Tibial artery (tissue), 4 donors: ENCODE measurements around the gene MIR17HG.

ENCODE experiments used
- DNase-seq, 2 donors: peaks; one replicate each; pipeline ENCODE4 v3.0.0-alpha.2; 2019
- H3K27ac ChIP-seq, 2 donors: fragments of 200-600 bp; sonication (generic) in 1 of 2; 1 replicate in 1 of 2; 2 replicates in 1 of 2; pipeline ENCODE4 v1.5.1; 2018 to 2019; ENCODE audit warnings: mild to moderate bottlenecking in 1 of 2
- H3K27me3 ChIP-seq, 2 donors: fragments of 200-600 bp; sonication (generic) in 1 of 2; one replicate each; pipeline versions ENCODE4 v1.5.1 to v1.6.0; 2016 to 2019
- H3K36me3 ChIP-seq, 3 donors: fragments of 200-600 bp; sonication (generic) in 2 of 3; one replicate each; pipeline ENCODE4 v1.5.1; 2016 to 2019; ENCODE audit warnings: mild to moderate bottlenecking in 2 of 3
- H3K4me1 ChIP-seq, 4 donors: fragments of 200-600 bp; sonication (generic) in 2 of 4; 1 replicate in 3 of 4; 2 replicates in 1 of 4; pipeline ENCODE4 v1.5.1; 2016 to 2019
- H3K4me3 ChIP-seq, 2 donors: fragments of 200-600 bp; sonication (generic) in 1 of 2; 1 replicate in 1 of 2; 2 replicates in 1 of 2; pipeline ENCODE4 v1.5.1; 2018 to 2019; ENCODE audit warnings: mild to moderate bottlenecking in 2 of 2
- H3K9me3 ChIP-seq, 3 donors: fragments of 200-600 bp; sonication (generic) in 1 of 3; one replicate each; pipeline ENCODE4 v1.5.1; 2016 to 2019
- CTCF ChIP-seq, 2 experiments: fragments of 200-600 bp in 1 of 2; fragments of 450-650 bp in 1 of 2; IDR thresholded peaks; one replicate each; pipeline ENCODE4 v1.5.1; 2017 to 2019; ENCODE audit warnings: antibody characterized with exemption in 2 of 2, mild to moderate bottlenecking in 1 of 2, moderate library complexity in 1 of 2
- intact Hi-C: fragments of 100-400 bp; cut with DNase I; formaldehyde crosslinking; loops from one replicate; pipeline ENCODE4 v1.15.0; 2023; ENCODE audit warnings: low total_unique reads

Gene MIR17HG

DNA sequence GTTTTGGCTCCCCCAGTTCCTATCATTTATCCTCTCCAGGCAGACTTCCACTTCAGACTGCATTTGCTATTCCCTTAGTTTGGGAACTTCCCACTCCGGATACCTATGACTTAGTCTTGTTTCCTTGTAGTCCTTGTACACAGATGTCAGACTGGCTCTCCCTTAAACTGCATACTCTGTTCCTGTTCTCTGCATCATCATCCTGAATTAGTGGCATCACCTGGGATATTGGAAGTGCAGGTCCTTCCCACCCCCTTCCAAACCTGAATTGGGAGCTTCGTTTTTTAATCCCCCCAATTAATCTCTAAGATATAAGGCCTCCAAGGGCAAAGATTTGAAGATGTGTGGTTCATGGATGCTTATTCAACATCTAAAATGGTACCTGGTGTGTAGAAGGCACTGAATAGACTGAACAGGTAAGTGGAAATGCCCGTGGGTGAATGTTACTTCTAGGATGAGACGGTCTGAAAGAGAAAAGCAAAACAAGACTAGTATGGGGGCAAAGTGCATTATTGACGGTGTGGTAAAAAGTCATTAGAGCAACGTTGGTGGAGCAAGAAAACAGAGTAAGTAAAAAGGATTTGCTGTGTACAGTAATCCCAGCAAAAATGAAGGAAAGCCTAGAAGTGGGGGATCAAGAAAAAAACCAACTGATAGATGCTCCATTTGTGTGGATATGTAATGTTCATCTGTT is 9.6 kb downstream of the MIR17HG start:
- Histone ChIP-seq H3K27me3 (no peaks in the 10 kb centered on the region), H3K4me1 (peaks cover 0 to 43% (median 7%) of the 10 kb centered on the region in 4 donors), H3K4me3 (no peak overlapping the region), H3K36me3 (peaks cover 0 to 39% (median 16%) of the 10 kb centered on the region in 3 donors), H3K27ac (no peak overlapping the region), H3K9me3 (no peaks in the 10 kb centered on the region)
- intact Hi-C loops: no loop called here
- TF ChIP-seq CTCF (IDR thresholded peaks at IDR 0.05): no peak
- no peak for DNase-seq

GRCh38 chr13:91357613-91358386 is 10.3 kb downstream of the MIR17HG start:
- DNase-seq: no peak
- intact Hi-C loops: no loop called here
- peaks cover 0 to 39% (median 16%) of the 10 kb centered on the region in 3 donors for H3K36me3 ChIP-seq
- no peaks in the 10 kb centered on the region for H3K9me3 ChIP-seq
- no peaks in the 10 kb centered on the region for H3K27me3 ChIP-seq
- no peak for TF ChIP-seq CTCF (IDR thresholded peaks at IDR 0.05)
- H3K4me1 ChIP-seq: peaks cover 0 to 39% (median 7%) of the 10 kb centered on the region in 4 donors
- H3K4me3 ChIP-seq: no peak overlapping the region
- no peak overlapping the region for H3K27ac ChIP-seq

DNA sequence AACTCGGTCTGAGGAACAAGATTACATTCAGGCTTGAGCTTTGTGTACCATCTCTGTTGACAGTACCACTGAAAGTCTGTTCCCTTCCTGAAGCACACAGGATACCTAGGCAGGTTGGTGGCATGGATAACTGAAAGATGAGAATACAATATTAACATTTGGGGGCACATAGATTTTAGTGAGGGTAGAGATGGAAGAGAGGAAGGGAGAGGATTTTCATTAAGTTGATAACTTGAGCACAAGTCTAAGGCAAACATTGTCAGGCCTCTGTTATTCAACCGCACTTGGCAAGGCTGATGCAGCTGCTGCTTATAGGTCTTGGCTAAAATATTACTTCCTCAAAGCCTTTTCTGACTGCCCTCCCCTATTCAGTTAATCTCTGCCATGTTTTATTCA is 10.9 kb downstream of the MIR17HG start:
- intact Hi-C loops: no loop called here
- peaks cover 0 to 33% (median 7%) of the 10 kb centered on the region in 4 donors for H3K4me1 ChIP-seq
- no peaks in the 10 kb centered on the region for H3K9me3 ChIP-seq
- no peak overlapping the region for H3K27ac ChIP-seq
- TF ChIP-seq CTCF (IDR thresholded peaks at IDR 0.05): no peak
- H3K27me3 ChIP-seq: no peaks in the 10 kb centered on the region
- H3K36me3 ChIP-seq: peaks cover 0 to 36% (median 16%) of the 10 kb centered on the region in 3 donors
- no peak overlapping the region for H3K4me3 ChIP-seq
- no peak for DNase-seq

DNA sequence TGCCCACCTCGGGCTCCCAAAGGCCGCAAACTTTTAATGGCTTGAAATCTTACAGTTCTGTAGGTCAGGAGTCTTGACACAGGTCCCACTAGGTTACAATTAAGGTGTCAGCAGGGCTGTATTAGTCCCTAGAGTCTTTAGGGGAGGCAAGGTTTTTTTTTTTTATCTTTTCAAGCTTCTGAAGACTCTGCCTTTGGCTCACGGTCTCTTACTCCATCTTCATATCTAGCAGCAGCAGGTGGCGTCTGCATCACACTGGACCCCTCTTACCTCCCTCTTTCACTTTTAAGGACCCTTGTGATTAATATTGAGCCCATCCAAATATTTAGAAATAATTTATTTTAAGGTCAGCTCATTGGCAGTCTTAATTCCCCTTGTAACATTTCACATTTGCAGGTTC is 11.6 kb downstream of the MIR17HG start:
- intact Hi-C loops: no loop called here
- no peaks in the 10 kb centered on the region for H3K9me3 ChIP-seq
- H3K4me3 ChIP-seq: no peak overlapping the region
- no peak for TF ChIP-seq CTCF (IDR thresholded peaks at IDR 0.05)
- H3K36me3 ChIP-seq: peaks cover 0 to 29% (median 13%) of the 10 kb centered on the region in 3 donors
- H3K27ac ChIP-seq: no peak overlapping the region
- no peaks in the 10 kb centered on the region for H3K27me3 ChIP-seq
- peaks cover 0 to 26% (median 3%) of the 10 kb centered on the region in 4 donors for H3K4me1 ChIP-seq
- DNase-seq: no peak

- Histone ChIP-seq H3K4me3 (no peak overlapping the region), H3K36me3 (peaks cover 0 to 24% (median 8%) of the 10 kb centered on the region in 3 donors), H3K27me3 (no peaks in the 10 kb centered on the region), H3K9me3 (no peaks in the 10 kb centered on the region), H3K4me1 (peaks cover 0 to 21% (median 3%) of the 10 kb centered on the region in 4 donors), H3K27ac (no peak overlapping the region)
- no peak for DNase-seq
- intact Hi-C loops: no loop called here
- no peak for TF ChIP-seq CTCF (IDR thresholded peaks at IDR 0.05)
Measured at GRCh38 chr13:91359631-91360030, 12.1 kb downstream of the MIR17HG start.
